ENCODE data around the gene ARMC12. TPM values are rescaled to one million over a fixed set of nuclear protein-coding genes. Genes with fewer than 3 reads are reported as not detected.

The ARMC12 gene
- total and polyA plus RNA-seq, 2 donors (not counting 3 experiments of a cell fraction or from before 2014, with no cell fraction given) = 0.91 to 1.9 TPM

DNA sequence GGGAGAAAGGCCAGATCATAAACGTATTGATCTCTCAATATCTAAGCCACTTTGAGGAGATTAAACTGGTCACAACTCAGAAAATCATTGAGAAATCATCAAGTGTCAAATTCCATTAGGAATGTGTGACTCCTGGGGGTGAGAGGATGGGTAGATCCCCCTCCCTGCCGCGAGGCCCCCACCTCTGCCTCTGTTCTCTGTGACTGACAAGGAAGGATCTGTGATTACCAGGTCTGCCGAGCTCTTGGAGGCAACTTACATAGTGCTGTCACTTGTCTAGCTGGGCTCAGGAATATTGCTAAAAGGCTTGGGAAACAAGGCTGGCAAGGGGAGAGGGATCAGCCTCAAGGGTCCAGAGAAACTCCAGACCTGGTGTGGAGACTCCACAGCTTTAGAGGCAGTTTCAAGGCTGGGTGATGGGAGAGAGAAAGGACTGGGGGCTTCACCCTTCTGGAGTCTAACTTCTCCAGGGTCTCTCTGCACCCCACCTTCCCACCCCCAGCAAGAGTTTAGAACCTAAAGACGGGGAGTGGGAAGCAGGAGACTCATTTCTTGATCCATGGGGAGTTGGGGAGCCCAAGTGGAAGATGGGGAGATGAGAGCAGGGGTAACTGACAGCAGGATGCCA is 11.6 kb upstream of the ARMC12 start:
- no peaks in the 10 kb centered on the region for H4K20me1 ChIP-seq (replicated peaks; ENCODE audit: control insufficient read depth, extremely low read depth, insufficient read depth, low read length)
- H3K9ac ChIP-seq (replicated peaks; ENCODE audit: extremely low read depth, insufficient read depth, low read length) = no peak overlapping the region
- no peak overlapping the region for H3K27ac ChIP-seq (ENCODE audit: insufficient read depth, low read depth, low read length)
- CTCF ChIA-PET = interaction anchor here (1.1 to 3.8 kb wide), 2 partner anchors 12 to 203 kb away, joined by 4 to 38 read pairs; partner anchors contain the start of gene ARMC12
- no peak overlapping the region for H3K4me2 ChIP-seq (ENCODE audit: insufficient read depth, low read length)
- intact Hi-C loops (cut with micrococcal nuclease) (no loop called here), dilution Hi-C loops (cut with MboI; ENCODE audit: extremely low pct_ligation_motif_present, low sequenced_read_pairs) (no loop called here)
- DNase-seq (ENCODE audit: low read depth, low spot score) (no peak), FAIRE-seq (no peak)
- H3K4me1 ChIP-seq (ENCODE audit: control insufficient read depth, extremely low read depth, insufficient read depth, low read length) = peaks cover 33% of the 10 kb centered on the region
- no peaks in the 10 kb centered on the region for H3K9me1 ChIP-seq (replicated peaks; ENCODE audit: control insufficient read depth, extremely low read depth, insufficient read depth, low read length)
- POLR2A ChIA-PET = no interaction called here
- no peaks in the 10 kb centered on the region for H3K27me3 ChIP-seq (ENCODE audit: control insufficient read depth in 2 of 2, insufficient read depth in 2 of 2, low read length in 2 of 2)
- no peak overlapping the region for H2AFZ ChIP-seq (ENCODE audit: low read depth, low read length)
- no peaks in the 10 kb centered on the region for H3K9me3 ChIP-seq (replicated peaks; ENCODE audit: control insufficient read depth, insufficient read depth, low read length)
- H3K36me3 ChIP-seq (ENCODE audit: control insufficient read depth in 2 of 2, extremely low read depth in 1 of 2, insufficient read depth in 2 of 2, low read length in 2 of 2) = no peaks in the 10 kb centered on the region
- no peaks in the 10 kb centered on the region for H3K79me2 ChIP-seq (ENCODE audit: control insufficient read depth, insufficient read depth, low read length)
- no peak overlapping the region for H3K4me3 ChIP-seq (replicated peaks in 1 of 3; ENCODE audit: insufficient read depth in 1 of 3, low read depth in 1 of 3, low read length in 3 of 3)
- BruUV-seq (replicated peaks) = no TSS peak
- TF ChIP-seq FOS (IDR thresholded peaks at IDR 0.05; ENCODE audit: borderline replicate concordance, insufficient read depth, low read length) = no peak
- no peak for TF ChIP-seq MYC (IDR thresholded peaks at IDR 0.05; ENCODE audit: low read depth, low read length)
- TF ChIP-seq, protein P1, sequence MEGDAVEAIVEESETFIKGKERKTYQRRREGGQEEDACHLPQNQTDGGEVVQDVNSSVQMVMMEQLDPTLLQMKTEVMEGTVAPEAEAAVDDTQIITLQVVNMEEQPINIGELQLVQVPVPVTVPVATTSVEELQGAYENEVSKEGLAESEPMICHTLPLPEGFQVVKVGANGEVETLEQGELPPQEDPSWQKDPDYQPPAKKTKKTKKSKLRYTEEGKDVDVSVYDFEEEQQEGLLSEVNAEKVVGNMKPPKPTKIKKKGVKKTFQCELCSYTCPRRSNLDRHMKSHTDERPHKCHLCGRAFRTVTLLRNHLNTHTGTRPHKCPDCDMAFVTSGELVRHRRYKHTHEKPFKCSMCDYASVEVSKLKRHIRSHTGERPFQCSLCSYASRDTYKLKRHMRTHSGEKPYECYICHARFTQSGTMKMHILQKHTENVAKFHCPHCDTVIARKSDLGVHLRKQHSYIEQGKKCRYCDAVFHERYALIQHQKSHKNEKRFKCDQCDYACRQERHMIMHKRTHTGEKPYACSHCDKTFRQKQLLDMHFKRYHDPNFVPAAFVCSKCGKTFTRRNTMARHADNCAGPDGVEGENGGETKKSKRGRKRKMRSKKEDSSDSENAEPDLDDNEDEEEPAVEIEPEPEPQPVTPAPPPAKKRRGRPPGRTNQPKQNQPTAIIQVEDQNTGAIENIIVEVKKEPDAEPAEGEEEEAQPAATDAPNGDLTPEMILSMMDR (IDR thresholded peaks at IDR 0.05; ENCODE audit: extremely low read depth in 1 of 2, insufficient read depth in 1 of 2, low read depth in 1 of 2, low read length in 2 of 2) = no peak
- TF ChIP-seq, protein P2, sequence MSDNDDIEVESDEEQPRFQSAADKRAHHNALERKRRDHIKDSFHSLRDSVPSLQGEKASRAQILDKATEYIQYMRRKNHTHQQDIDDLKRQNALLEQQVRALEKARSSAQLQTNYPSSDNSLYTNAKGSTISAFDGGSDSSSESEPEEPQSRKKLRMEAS (IDR thresholded peaks at IDR 0.05; ENCODE audit: insufficient read depth, insufficient read length) = no peak
- no peak for TF ChIP-seq GATA2 (IDR thresholded peaks at IDR 0.05; ENCODE audit: insufficient read depth, insufficient read length, low read depth, low read length)
- TF ChIP-seq POLR2A (IDR thresholded peaks at IDR 0.05; ENCODE audit: low read depth, low read length) = no peak
- no peak for TF ChIP-seq POLR2AphosphoS5 (IDR thresholded peaks at IDR 0.05; ENCODE audit: insufficient read depth, low read depth, low read length)
- TF ChIP-seq JUN (IDR thresholded peaks at IDR 0.05; ENCODE audit: borderline replicate concordance, insufficient read depth, insufficient read length, low read depth) = no peak

All from endothelial cell of umbilical vein (primary cell).